CD4-positive, alpha-beta T cell treated with Interleukin-1 beta for 1 hour (primary cell): ENCODE measurements around the gene LIN7B.
A peak's percentile ranks its signal among the peaks of the same experiment; 100 is the strongest.
"Not testable (repeated sequence)": the region's sequence is repeated elsewhere in the genome, so short reads cannot be mapped to it uniquely, and the experiment has no call there.

ENCODE experiments used
- DNase-seq, 2 donors: peaks; one replicate each; pipeline ENCODE4 v3.0.0-alpha.2; 2020 to 2022

The LIN7B gene

DNA sequence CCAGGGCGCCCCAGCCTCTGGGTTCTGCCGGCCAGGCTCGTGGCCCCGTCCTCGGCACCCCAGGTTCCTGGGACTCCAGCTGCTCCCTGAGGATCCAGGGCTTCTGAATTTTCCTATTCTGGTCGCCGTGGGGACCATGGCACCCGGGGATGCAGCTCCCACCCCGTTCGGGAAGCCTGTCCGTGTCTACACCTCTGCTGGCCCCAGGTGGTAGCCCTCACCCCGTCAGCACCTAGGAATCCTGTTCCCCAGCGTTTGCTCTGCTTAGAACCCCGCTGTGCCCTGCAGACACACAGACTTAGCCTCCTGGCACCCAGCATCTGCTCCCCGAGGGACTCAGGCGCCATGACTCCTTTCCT lies 6.1 kb downstream of the LIN7B start:
- DNase-seq, result no peak

DNA sequence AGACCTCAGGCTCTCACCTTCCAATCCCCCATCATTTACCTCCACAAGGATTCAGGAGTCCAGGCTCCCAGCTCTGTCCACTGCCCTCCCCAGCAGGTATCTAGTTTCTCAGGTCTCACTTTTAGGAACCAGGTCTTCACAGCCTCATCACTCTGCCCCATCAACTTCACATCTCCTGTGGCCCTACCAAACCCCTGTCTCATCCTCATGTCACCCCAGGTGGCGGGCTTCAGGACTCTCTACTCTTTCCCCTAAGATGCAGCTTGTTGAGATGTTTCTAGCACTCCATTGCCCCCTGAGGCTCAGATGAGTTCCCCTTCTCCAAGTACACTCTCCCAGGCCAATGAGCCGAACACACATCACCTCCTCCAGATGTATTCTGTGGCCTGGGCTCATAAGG lies 6.7 kb downstream of the LIN7B start:
- DNase-seq, result no peak

DNA sequence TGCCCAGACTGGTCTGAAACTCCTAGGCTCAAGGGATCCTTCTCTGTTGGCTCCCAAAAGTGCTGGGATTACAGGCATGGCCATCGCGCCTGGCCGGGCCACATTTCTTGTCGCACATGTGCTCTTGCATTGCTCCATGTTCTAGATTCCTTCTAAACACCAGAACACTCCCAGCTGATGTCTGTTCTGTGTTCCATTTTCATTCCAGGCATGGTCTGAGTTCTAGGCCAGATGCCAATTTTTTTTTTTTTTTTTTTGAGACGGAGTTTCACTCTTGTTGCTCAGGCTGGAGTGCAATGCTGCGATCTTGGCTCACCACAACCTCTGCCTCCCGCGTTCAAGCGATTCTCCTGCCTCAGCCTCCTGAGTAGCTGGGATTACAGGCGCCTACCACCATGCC lies 7.7 kb downstream of the LIN7B start:
- not testable (repeated sequence) for DNase-seq

DNA sequence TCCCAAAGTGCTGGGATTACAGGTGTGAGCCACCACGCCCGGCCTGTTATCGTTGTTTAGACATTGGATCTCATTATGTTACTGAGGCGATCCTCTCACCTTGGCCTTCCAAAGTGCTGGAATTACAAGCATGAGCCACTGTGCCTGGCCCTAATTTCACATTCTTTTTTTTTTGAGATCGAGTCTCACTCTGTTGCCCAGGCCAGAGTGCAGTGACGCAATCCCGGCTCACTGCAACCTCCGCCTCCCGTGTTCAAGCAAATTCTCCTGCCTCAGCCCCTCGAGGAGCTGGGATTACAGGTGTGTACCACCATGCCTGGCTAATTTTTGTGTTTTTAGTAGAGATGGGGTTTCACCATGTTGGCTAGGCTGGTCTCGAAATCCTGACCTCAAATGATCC lies 9.1 kb downstream of the LIN7B start:
- not testable (repeated sequence) for DNase-seq

DNA sequence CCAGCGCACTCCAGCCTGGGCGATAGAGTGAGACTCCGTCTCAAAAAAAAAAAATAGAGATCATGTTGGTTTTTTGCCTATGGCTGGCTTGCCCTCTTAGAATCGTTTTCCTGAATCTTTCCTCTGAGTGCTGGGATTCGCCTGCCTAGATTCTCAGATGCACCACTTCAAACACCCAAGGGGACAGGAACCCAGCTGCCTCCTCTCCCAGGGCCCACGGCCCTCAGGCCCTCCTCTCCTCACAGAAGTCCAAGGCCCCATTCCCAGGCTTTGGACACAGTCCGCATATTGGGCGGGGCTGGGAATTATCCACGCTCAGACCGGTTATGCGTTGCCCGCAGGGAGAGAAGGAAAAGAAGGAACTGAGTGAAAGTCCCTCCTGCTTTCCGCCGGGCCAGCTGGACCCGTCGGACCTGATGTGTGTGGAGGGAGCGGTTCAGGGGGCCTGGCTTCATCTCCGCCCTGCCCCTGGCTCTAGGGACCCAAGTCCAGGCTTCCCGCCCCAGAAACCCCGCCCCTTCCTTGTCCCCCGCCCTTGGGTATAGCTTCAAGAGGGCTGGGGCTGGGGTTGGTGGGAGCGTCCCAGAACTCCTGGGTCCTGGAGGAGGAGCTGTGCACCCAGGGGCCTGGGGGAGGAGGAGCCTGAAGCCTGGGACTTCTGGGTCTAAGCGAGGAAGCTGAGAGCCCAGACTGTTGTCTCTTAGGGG lies 11.0 kb downstream of the LIN7B start:
- no peak for DNase-seq

DNA sequence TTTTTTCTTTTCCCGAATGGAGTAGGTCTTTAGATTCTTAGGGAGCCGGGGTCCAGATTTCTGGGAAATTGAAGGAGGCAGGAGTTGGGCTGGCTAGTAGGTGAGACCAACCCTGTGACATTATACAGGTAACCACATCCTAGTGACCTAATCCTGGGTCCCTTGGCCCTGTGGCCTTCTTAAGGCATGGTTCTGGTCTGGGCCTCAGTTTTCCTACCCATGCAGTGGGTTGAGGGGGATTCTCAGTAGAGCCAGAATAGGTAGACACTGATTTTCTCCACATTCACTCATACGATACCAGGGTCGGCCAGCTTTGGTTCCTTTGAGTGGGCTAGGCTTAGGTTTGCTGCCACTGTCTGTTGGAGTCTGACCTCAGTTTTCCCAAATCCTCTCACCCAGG lies 12.4 kb downstream of the LIN7B start:
- no peak for DNase-seq

DNA sequence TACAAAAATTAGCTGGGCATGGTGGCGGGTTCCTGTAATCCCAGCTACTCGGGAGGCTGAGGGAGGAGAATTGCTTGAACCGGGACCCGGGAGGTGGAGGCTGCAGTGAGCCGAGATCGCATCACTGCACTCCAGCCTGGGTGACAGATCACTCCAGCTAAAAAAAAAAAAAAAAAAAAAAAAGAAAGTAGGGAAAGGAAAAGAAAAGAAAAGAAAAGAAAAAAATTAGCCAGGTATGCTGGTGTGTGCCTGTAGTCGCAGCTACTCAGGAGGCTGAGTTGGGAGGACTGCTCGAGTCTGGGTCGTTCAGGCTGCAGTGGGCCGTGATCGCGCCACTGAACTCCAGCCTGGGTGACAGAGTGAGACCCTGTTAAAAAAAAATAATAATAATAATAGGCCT lies 13.1 kb downstream of the LIN7B start:
- not testable (repeated sequence) for DNase-seq

DNA sequence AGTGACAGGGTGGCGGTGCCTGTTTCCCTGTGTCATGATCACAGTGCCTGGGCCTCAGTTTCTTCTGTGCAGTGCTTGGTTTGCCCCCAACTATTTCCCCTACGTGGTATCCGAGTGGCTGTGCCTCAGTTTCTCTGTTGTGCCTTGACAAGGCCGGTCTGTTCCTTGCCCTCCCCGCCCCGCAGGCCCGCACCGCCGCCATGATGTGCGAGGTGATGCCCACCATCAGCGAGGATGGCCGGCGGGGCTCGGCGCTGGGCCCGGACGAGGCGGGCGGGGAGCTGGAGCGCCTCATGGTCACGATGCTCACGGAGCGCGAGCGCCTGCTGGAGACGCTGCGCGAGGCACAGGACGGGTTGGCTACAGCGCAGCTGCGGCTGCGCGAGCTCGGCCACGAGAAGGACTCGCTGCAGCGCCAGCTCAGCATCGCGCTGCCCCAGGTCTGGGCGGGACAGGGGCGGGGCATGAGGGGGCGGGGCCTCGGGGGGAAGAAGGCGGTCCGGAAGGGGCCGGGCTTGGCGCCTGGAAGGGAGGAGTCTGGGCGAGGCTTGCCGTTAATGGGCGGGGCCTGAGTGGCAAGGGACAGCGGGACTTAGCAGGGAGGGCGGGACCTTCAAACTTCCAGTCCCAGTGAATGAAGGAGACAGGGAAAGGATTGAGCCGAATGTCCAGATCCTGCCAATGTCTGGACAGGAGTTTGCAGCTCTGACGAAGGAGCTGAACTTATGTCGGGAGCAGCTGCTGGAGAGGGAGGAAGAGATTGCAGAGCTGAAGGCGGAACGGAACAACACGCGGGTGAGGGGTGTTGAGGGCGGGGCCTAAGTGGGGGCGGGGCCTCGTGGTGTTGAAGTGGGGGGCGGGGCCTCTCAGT lies 13.7 kb downstream of the LIN7B start:
- peak; percentile 95 to 96 for DNase-seq

DNA sequence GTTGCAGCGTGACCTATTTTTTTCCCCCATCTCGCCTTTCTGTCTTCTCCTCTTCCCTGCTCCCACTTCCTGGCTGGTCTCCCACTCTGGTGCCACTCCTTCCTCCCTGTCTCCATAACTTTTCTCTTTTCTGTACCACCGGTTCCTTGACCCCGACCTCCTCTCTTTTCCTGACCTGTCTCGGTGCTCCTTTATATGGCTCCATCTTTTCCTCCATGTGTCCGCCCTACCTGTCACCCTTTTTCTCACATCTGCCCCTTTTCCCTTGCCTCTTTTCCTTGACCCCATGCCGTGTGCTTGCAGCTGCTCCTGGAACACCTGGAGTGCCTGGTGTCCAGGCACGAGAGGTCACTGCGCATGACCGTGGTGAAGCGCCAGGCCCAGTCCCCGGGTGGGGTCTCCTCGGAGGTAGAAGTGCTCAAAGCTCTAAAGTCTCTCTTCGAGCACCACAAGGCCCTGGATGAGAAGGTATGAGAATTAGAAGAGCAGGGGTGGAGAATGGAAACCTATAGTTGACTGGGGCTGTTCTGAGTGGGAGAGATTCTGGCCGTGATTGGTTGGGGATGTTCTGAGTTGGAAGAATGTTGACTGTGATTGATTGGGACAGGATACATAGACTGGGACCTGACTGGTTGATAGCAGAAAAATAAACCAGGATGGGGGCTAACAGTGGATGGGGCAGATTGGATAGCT lies 14.5 kb downstream of the LIN7B start:
- no peak for DNase-seq

DNA sequence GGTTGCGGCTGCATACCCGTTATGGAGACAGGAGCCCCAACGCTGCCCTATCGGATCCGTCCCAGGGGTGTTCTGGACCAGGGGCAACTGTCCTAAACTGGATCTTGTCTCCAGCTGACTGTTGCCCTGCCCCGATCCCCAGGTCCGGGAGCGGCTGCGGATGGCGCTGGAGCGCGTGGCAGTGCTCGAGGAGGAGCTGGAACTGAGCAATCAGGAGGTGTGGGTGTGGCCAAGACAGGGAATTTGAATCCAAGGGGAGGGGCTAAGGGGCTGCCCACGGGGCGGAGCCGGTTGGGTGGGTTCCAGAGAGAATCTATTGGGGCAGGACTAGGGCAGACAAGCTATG lies 15.0 kb downstream of the LIN7B start:
- no peak for DNase-seq

DNA sequence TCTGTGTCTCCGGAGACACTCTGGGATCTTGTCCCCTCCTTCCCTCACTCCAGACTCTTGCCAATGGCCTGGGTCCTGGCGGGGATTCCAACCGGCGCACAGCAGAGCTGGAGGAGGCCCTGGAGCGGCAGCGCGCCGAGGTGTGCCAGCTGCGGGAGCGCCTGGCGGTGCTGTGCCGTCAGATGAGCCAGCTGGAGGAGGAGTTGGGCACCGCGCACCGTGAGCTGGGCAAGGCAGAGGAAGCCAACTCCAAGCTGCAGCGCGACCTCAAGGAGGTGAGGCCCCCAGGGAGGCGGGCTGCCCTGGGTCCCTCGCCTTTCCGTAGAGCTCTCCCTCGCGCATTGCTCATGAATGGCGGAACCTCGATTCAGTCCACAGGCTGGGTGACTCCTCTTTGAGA lies 16.2 kb downstream of the LIN7B start:
- no peak for DNase-seq

DNA sequence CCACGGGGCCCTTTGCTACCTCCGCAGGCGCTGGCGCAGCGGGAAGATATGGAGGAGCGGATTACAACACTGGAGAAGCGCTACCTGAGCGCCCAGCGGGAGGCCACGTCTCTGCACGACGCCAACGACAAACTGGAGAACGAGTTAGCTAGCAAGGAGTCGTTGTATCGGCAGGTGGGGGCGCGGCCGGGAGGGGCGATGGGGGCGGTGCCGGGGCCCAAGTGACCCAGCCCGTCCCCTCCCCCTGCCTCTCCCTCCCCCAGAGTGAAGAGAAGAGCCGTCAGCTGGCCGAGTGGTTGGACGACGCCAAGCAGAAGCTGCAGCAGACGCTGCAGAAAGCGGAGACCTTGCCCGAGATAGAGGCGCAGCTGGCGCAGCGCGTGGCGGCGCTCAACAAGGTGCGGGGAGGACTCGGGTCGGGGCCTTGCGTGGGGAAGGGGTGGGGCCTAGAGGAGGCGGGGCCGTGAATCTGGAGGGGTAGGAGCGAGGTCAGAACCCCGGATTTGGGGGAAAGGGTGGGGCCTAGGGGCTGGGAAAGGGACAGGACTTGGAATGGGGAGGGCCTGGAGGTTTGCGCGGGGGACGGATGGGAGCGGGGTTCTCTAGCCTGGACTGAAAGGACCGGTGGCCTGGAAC lies 18.9 kb downstream of the LIN7B start:
- DNase-seq, result peak; percentile 42 to 45

DNA sequence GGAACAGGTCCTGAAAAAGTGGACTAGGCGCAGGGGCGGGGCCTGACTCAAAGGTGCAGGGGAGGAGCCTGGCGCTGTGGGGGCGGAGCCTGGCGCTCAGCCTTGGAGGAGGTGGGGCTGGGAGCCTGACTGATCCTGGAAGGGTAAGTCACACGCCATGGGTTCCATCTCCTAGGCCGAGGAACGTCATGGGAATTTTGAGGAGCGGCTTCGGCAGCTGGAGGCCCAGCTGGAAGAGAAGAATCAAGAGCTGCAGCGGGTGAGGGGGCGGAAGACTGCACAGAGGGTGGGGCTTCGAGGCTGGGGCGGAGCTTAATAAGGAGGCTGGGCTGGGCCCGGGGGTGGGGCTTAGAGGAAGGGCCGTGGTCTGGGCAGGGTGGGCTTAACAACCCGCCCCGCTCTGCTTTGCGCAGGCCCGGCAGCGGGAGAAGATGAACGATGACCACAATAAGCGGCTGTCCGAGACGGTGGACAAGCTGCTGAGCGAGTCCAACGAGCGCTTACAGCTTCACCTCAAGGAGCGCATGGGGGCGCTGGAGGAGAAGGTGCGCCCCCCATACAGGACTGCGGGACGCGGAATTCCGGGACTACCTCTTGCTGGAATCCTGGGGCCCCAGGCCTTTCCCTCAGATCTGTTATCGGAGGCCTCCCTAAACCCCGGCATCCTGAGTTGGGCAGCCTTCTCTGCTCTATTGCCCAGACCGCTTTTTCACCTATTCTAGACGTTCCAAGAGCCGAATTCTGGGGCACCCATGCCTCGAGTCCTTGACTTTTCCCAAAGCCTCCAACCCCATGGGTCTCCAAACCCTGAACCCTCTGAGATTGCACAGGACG lies 19.7 kb downstream of the LIN7B start:
- peak; percentile 50 to 58 for DNase-seq

DNA sequence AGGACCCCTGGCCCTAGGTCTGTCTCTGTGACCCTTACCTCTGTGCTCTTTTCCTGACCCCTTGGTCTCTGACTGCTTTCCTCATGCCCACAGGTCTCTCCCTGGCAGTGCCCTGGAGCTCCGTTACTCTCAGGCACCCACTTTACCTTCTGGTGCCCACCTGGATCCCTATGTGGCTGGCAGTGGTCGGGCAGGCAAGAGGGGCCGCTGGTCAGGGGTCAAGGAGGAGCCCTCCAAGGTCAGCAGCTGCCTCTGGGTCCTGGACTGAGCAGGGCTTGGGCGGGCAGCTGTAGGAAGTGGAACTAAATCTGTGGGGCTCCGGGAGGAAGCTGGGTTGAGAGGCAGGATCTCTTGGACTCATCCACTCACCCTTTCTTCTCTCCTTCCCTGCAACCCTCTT lies 21.5 kb downstream of the LIN7B start:
- DNase-seq, result no peak

DNA sequence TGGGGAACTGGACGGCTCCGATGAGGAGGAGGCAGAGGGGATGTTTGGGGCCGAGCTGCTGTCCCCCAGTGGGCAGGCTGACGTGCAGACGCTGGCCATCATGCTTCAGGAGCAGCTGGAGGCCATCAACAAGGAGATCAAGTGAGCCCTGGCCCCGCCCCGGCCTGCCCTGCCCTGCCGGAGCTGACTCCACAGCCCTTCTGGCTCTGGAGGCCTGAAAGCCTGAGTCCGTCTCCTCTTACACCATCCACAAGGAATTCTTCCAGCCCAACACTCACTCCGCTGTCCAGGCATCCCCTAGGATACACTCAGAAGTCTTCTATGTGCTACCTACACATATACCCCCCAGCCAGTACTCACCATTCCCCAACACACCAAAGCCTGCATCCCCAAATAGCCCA lies 22.6 kb downstream of the LIN7B start:
- no peak for DNase-seq

DNA sequence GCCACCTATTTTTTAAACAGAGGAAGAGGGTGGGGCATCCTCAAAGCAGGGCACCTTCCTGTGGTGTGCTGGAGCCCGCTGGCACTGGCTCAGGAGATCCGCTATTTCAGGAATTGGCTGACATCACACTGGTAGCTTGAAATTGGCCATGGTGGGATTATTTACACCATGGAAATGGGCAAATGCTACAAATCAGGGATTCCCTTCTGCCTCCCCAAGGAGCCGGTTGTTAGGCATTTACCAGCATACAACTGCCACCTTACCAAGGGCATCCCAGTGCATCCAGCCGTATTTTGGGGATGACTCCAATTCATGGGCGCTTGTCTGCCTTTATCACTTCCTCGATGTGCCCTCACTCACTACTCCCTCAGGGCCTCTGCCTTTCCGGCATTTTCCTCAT lies 26.8 kb downstream of the LIN7B start:
- no peak for DNase-seq

DNA sequence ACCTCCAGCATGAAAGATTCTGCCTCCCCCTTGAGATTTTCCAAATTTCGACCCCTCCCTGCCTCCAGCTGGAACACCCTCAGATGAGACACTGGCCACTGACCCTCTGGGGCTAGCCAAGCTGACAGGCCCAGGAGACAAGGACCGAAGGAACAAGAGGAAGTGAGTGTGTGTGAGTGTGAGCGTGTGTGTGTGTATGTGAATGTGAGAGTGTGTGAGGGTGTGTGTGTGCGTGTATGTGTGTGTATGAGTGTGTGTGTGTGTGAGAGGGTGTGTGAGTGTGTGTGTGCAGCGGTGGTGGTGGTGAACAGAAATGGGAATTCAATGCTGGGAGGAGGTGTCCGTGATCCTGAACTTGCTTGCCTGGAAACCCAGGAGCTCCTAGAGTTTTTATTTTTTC lies 27.2 kb downstream of the LIN7B start:
- DNase-seq, result no peak

DNA sequence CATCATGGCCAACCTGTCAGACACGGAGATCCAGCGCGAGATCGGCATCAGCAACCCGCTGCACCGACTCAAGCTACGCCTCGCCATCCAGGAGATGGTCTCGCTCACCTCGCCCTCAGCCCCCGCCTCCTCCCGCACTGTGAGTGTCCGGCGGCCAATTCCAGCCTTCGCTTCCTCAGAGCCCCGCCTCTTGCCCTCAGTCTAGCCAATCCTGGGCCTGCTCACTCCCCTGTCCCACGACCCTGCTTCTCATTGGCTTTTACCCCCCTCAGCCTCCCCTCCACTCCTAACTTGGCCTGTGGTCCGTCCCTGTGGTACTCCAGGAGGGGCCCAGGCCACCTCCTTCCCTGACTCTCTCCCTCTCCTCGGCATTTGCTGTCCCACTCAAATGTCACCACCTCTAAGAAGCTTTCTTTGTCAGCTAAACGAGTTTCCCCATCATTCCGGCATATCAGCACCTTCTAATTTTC lies 28.7 kb downstream of the LIN7B start:
- peak; percentile 61 to 73 for DNase-seq

DNA sequence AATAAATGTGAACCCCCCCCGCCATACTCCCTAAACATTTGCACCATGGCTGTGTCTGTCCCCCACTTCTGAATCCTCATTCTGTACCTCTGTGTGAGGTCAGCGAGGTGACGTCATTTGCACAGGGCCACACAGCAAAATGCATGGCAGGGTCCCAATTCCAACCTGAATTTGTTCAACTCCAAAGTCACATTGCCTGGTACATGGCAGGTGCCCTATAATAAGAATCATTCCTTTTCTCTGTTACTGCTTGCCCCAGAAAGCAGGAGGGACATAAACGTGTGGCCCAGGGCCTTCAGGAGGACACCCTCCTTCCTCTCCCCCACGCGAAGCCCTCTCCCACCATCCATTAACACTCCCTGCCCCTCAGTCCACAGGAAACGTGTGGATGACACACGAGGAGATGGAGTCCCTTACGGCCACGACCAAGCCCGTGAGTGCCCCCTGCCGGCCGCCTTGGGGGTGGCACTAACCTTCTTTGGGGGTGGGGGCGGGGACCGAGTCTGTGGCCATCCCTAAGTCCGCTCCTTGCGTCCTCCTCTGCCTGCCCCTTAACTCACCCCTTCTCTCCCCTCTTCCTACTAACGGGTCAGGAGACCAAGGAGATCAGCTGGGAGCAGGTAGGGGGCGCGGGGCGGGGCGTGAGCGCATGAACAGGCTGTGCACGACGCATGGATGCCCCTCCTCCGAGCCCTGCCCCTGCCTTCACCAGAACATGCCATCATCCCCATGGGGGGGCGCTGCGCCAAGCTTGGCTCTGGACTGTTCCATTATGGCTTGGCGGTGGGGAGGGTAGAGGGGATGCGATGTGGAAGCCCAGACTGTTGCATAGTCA lies 31.6 kb downstream of the LIN7B start:
- DNase-seq, result peak; percentile 70 to 75

DNA sequence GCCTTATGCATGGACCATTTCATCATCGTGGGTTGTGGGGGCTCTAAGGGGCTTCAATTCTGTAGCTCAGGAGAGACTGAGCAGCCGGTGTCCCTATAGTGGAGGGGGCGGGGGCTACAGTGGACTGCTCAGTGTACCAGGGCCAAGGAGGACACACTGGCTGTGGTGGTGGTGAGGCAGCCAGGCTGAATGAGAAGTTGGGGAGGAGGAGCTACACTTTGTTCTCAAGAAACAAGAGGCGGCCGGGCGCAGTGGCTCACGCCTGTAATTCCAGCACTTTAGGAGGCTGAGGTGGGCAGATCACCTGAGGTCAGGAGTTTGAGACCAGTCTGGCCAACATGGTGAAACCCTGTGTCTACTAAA lies 32.2 kb downstream of the LIN7B start:
- not testable (repeated sequence) for DNase-seq

DNA sequence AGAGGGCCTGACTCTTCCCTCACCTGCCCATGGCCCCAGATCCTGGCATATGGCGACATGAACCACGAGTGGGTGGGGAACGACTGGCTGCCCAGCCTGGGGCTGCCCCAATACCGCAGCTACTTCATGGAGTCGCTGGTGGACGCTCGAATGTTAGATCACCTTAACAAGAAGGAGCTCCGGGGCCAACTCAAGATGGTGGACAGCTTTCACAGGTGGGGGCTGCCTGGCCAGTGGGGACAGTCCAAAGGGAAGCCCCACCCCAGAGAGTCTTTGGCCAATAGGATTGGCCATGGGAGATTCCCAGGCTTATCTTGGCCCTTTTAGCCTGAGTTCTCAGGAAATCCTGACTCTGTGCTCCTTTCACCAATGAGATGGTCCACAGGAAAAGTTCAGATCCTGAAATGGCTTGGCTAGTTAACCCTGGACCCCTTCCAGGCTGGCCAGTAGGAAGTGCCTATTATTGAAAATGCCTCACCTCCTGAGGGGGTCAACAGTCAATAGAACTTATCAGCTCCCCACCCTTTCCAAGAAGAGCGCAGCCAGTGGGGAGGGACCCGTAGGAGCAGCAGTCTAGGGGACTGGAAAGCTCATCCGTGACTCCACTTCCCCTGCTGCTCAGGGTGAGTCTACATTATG lies 34.0 kb downstream of the LIN7B start:
- no peak for DNase-seq
